Spleen (tissue), 11 donors: ENCODE results near the gene ARHGEF28. TPM values are rescaled to one million over a fixed set of nuclear protein-coding genes. Genes with fewer than 3 reads are reported as not detected.

ENCODE experiments used
- DNase-seq: peaks from one replicate; pipeline ENCODE4 v3.0.0-alpha.2; 2020
- H3K27ac ChIP-seq, 8 donors: fragments of 200-600 bp; sonication (generic) in 7 of 8; 1 replicate in 4 of 8; 2 replicates in 4 of 8; pipeline versions ENCODE4 v1.5.0 to v1.8.0; 2016 to 2021; ENCODE audit warnings: inconsistent platforms in 4 of 8, mild to moderate bottlenecking in 4 of 8, moderate library complexity in 1 of 8
- H3K27me3 ChIP-seq, 7 donors: fragments of 200-600 bp; sonication (generic) in 6 of 7; replicated peaks in 1 of 7; 1 replicate in 4 of 7; 2 replicates in 3 of 7; pipeline versions ENCODE4 v1.5.0 to v1.8.0; 2016 to 2021; ENCODE audit warnings: inconsistent platforms in 3 of 7, mild to moderate bottlenecking in 1 of 7
- H3K36me3 ChIP-seq, 6 donors: fragments of 200-600 bp; sonication (generic) in 5 of 6; 1 replicate in 4 of 6; 2 replicates in 2 of 6; pipeline versions ENCODE4 v1.5.0 to v1.8.0; 2016 to 2021; ENCODE audit warnings: inconsistent platforms in 2 of 6
- H3K4me1 ChIP-seq, 6 donors: fragments of 200-600 bp; sonication (generic) in 5 of 6; 1 replicate in 3 of 6; 2 replicates in 3 of 6; pipeline versions ENCODE4 v1.5.0 to v1.8.0; 2016 to 2021; ENCODE audit warnings: inconsistent platforms in 3 of 6
- H3K4me3 ChIP-seq, 8 donors: fragments of 200-600 bp; sonication (generic) in 7 of 8; 1 replicate in 4 of 8; 2 replicates in 4 of 8; pipeline versions ENCODE4 v1.5.0 to v1.8.0; 2016 to 2021; ENCODE audit warnings: inconsistent platforms in 4 of 8, mild to moderate bottlenecking in 4 of 8, moderate library complexity in 2 of 8
- H3K9me3 ChIP-seq, 8 donors: fragments of 200-600 bp; sonication (generic) in 7 of 8; 1 replicate in 4 of 8; 2 replicates in 4 of 8; pipeline versions ENCODE4 v1.5.0 to v1.8.0; 2016 to 2021; ENCODE audit warnings: inconsistent platforms in 4 of 8
- POLR2A ChIP-seq, 3 donors: fragments of 450-650 bp; IDR thresholded peaks; one replicate each; pipeline ENCODE4 v1.5.1; 2017; ENCODE audit warnings: antibody characterized with exemption in 3 of 3, mild to moderate bottlenecking in 1 of 3
- POLR2AphosphoS5 ChIP-seq, 3 donors: sonication (generic); formaldehyde crosslinking; IDR thresholded peaks; one replicate each; pipeline ENCODE4 v1.5.1; 2017; ENCODE audit warnings: antibody characterized with exemption in 3 of 3
- whole genome bisulfite sequencing, 5 donors: extraction: QIAGEN DNeasy Blood & Tissue Kit in 3 of 5; methylation state at CpG; one replicate each; pipeline versions ENCODE4 v1.1.5 to v1.1.7; 2013 to 2018; 5-methylcytosine and 5-hydroxymethylcytosine counted together
- intact Hi-C: fragments of 100-400 bp; cut with DNase I; formaldehyde crosslinking; loops from one replicate; pipeline ENCODE4 v1.15.0; 2023; ENCODE audit warnings: low total_unique reads
- polyA plus RNA-seq, 3 donors: library from polyadenylated mRNA; stranded (reverse); fragments of 200-250 nt; gene quantifications; one replicate each; pipeline ENCODE4 v1.2.1, GENCODE V29; 2013
- total RNA-seq, 7 donors: library from RNA; depleted of rRNA in 3 of 7; stranded (reverse); fragments of >200 nt in 3 of 7; fragmentation: NEBNext Ultra II Directional in 4 of 7; extraction: Animal tissue kit (Norgen Biotek cat#: 25700) in 4 of 7; gene quantifications; one replicate each; pipeline versions ENCODE4 v1.1.0 to v1.2.1, GENCODE V29; 2016 to 2021
- TF ChIP-seq, protein P1 (sequence below), 11 experiments: fragments of 200-600 bp in 7 of 11; fragments of 450-650 bp in 4 of 11; sonication (generic) in 4 of 11; IDR thresholded peaks in 8 of 11; conservative IDR thresholded peaks in 3 of 11; 1 replicate in 7 of 11; 2 replicates in 4 of 11; pipeline versions ENCODE4 v1.4.0 to v1.8.0; 2016 to 2021; ENCODE audit warnings: antibody characterized with exemption in 11 of 11, inconsistent platforms in 4 of 11, mild to moderate bottlenecking in 1 of 11
- donor health status: healthy with polysubstance abuse.
- donor health status: DM: no; HTN: no; CAD: no; lungs with moderate emphysema.
- donor health status: DM: no; HTN: no; CAD: no.
- donor health status: Bipolar disorder and iron deficiency.
- donor health status: healthy.
- donor health status: DM: no; HTN: no; CAD: no.
- donor health status: DM: yes; HTN: yes; CAD: no.

The ARHGEF28 gene
- total and polyA plus RNA-seq, 10 donors = 0.53 to 17.5 (median 8.8) TPM

DNA sequence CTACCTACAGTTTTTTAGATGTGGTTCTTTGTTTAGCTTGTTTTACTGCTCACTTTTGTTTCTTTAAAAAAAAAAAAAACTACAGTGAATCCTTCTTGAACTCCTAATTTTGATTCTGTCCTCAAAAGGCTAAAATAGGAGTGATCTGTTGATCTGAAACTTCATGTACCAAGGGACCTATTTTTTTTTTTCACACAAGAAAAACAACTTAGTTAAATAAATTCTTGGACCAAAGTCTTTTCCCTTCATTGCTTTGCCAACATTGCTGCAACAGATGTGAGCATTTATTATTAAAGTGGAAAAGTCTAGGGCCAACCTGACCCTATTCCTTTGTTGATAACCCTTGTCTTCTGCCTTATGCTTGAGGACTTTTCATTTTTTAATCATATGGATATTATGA is 236.8 kb downstream of the ARHGEF28 start:
- Histone ChIP-seq H3K9me3 (no peaks in the 10 kb centered on the region), H3K27me3 (no peaks in the 10 kb centered on the region), H3K4me3 (no peak overlapping the region), H3K27ac (no peak overlapping the region), H3K36me3 (no peaks in the 10 kb centered on the region), H3K4me1 (no peaks in the 10 kb centered on the region)
- intact Hi-C loops = no loop called here
- TF ChIP-seq POLR2A (IDR thresholded peaks at IDR 0.05) = no peak
- TF ChIP-seq, protein P1, sequence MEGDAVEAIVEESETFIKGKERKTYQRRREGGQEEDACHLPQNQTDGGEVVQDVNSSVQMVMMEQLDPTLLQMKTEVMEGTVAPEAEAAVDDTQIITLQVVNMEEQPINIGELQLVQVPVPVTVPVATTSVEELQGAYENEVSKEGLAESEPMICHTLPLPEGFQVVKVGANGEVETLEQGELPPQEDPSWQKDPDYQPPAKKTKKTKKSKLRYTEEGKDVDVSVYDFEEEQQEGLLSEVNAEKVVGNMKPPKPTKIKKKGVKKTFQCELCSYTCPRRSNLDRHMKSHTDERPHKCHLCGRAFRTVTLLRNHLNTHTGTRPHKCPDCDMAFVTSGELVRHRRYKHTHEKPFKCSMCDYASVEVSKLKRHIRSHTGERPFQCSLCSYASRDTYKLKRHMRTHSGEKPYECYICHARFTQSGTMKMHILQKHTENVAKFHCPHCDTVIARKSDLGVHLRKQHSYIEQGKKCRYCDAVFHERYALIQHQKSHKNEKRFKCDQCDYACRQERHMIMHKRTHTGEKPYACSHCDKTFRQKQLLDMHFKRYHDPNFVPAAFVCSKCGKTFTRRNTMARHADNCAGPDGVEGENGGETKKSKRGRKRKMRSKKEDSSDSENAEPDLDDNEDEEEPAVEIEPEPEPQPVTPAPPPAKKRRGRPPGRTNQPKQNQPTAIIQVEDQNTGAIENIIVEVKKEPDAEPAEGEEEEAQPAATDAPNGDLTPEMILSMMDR (IDR thresholded peaks at IDR 0.05 in 8 of 11, conservative IDR thresholded peaks at IDR 0.05 in 3 of 11) = no peak
- TF ChIP-seq POLR2AphosphoS5 (IDR thresholded peaks at IDR 0.05) = no peak
- no peak for DNase-seq

DNA sequence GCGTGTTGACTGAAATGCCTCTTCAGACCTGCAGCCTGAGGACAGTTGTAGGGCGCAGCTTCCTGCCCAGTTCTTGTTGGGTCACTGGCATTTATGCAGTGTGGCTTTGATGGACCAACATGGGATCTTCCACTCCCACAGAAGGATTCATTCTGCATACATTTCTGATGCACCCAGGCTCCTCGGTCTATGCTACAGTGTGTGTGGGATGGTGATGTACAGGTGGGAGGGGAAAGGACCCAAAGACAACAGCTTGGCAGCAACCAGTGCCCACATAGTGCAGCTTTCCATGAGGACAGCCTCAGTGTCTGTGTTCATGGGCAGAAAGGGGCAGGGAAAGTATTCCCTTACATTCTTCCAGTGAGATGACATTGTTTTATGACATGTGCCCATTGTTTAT is 237.9 kb downstream of the ARHGEF28 start:
- no peak for DNase-seq
- H3K27me3 ChIP-seq = no peaks in the 10 kb centered on the region
- 82 to 95% (median 86%) methylated on average over 3 of the region's 3 CpGs for WGBS, 5 donors
- no peaks in the 10 kb centered on the region for H3K4me1 ChIP-seq
- no peak overlapping the region for H3K4me3 ChIP-seq
- H3K27ac ChIP-seq = no peak overlapping the region
- no peaks in the 10 kb centered on the region for H3K9me3 ChIP-seq
- TF ChIP-seq POLR2AphosphoS5 (IDR thresholded peaks at IDR 0.05) (no peak), POLR2A (IDR thresholded peaks at IDR 0.05) (no peak)
- TF ChIP-seq, protein P1 (IDR thresholded peaks at IDR 0.05 in 8 of 11, conservative IDR thresholded peaks at IDR 0.05 in 3 of 11) = no peak
- no peaks in the 10 kb centered on the region for H3K36me3 ChIP-seq
- intact Hi-C loops = no loop called here

DNA sequence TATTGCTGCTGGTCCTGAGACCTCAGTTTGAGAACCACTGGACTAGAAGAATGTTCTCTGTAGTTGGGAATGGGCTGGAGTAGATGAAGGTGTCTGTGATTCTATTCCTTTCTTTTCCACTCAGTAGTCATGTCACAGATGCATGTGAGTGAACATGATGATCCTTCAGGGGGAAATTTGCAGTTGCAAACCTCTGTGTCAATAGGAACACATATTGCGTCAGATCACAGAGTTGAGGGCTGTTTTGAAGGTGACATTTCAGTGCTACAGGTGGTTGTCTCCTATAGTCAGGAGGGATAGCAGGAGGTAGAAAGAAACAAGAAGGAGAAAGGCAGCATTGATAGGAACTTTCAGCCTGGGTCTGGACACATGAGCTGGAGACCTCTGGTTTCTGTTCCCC is 239.3 kb downstream of the ARHGEF28 start:
- intact Hi-C loops = no loop called here
- Histone ChIP-seq H3K4me1 (no peaks in the 10 kb centered on the region), H3K4me3 (no peak overlapping the region), H3K27me3 (no peaks in the 10 kb centered on the region), H3K36me3 (no peaks in the 10 kb centered on the region), H3K9me3 (no peaks in the 10 kb centered on the region), H3K27ac (no peak overlapping the region)
- no peak for DNase-seq
- WGBS, 5 donors = 80 to 96% (median 88%) methylated on average over 1 of the region's 1 CpG
- no peak for TF ChIP-seq POLR2A (IDR thresholded peaks at IDR 0.05)
- TF ChIP-seq, protein P1 (IDR thresholded peaks at IDR 0.05 in 8 of 11, conservative IDR thresholded peaks at IDR 0.05 in 3 of 11) = no peak
- no peak for TF ChIP-seq POLR2AphosphoS5 (IDR thresholded peaks at IDR 0.05)

- Histone ChIP-seq H3K4me3 (no peak overlapping the region), H3K27me3 (no peaks in the 10 kb centered on the region), H3K4me1 (no peaks in the 10 kb centered on the region), H3K27ac (no peak overlapping the region), H3K9me3 (no peaks in the 10 kb centered on the region), H3K36me3 (no peaks in the 10 kb centered on the region)
- WGBS, 5 donors = 82 to 92% (median 89%) methylated on average over 5 of the region's 5 CpGs
- intact Hi-C loops = no loop called here
- DNase-seq = no peak
- TF ChIP-seq, protein P1 (IDR thresholded peaks at IDR 0.05 in 8 of 11, conservative IDR thresholded peaks at IDR 0.05 in 3 of 11) = no peak
Measured at GRCh38 chr5:73867345-73868335, 241.6 kb downstream of the ARHGEF28 start.
